ENCODE measurements around the gene NR3C2.

DNA sequence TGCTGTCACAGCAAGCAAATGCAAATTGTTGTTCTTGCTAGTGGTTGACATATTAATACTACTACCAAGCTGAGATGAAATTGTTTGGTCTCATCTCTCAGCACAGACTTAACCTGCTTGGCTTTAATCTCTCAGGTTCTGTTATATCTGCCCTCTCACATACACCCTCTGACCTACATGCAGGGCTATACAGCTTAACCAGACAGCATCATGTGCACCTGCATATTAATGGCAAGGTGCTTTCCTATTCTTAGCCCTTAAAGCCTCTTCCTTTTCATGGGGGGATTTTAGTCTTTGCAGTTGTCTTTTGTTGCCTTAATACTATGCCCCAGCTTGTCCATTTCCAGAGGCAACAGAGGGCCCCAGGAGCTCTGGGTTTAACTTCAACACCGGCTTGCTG lies 114.5 kb downstream of the NR3C2 start:
- TF ChIP-seq, protein P1, sequence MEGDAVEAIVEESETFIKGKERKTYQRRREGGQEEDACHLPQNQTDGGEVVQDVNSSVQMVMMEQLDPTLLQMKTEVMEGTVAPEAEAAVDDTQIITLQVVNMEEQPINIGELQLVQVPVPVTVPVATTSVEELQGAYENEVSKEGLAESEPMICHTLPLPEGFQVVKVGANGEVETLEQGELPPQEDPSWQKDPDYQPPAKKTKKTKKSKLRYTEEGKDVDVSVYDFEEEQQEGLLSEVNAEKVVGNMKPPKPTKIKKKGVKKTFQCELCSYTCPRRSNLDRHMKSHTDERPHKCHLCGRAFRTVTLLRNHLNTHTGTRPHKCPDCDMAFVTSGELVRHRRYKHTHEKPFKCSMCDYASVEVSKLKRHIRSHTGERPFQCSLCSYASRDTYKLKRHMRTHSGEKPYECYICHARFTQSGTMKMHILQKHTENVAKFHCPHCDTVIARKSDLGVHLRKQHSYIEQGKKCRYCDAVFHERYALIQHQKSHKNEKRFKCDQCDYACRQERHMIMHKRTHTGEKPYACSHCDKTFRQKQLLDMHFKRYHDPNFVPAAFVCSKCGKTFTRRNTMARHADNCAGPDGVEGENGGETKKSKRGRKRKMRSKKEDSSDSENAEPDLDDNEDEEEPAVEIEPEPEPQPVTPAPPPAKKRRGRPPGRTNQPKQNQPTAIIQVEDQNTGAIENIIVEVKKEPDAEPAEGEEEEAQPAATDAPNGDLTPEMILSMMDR (IDR thresholded peaks at IDR 0.05; ENCODE audit: low read depth, low read length, missing input control), result no peak
- TF ChIP-seq RAD21 (IDR thresholded peaks at IDR 0.05) (no peak), TAF1 (conservative IDR thresholded peaks at IDR 0.05) (no peak), FOXA1 (IDR thresholded peaks at IDR 0.05) (no peak), SP1 (IDR thresholded peaks at IDR 0.05) (no peak), YY1 (IDR thresholded peaks at IDR 0.05) (no peak), GABPA (IDR thresholded peaks at IDR 0.05 in 1 of 2, conservative IDR thresholded peaks at IDR 0.05 in 1 of 2) (no peak)
- TF ChIP-seq, protein P2, sequence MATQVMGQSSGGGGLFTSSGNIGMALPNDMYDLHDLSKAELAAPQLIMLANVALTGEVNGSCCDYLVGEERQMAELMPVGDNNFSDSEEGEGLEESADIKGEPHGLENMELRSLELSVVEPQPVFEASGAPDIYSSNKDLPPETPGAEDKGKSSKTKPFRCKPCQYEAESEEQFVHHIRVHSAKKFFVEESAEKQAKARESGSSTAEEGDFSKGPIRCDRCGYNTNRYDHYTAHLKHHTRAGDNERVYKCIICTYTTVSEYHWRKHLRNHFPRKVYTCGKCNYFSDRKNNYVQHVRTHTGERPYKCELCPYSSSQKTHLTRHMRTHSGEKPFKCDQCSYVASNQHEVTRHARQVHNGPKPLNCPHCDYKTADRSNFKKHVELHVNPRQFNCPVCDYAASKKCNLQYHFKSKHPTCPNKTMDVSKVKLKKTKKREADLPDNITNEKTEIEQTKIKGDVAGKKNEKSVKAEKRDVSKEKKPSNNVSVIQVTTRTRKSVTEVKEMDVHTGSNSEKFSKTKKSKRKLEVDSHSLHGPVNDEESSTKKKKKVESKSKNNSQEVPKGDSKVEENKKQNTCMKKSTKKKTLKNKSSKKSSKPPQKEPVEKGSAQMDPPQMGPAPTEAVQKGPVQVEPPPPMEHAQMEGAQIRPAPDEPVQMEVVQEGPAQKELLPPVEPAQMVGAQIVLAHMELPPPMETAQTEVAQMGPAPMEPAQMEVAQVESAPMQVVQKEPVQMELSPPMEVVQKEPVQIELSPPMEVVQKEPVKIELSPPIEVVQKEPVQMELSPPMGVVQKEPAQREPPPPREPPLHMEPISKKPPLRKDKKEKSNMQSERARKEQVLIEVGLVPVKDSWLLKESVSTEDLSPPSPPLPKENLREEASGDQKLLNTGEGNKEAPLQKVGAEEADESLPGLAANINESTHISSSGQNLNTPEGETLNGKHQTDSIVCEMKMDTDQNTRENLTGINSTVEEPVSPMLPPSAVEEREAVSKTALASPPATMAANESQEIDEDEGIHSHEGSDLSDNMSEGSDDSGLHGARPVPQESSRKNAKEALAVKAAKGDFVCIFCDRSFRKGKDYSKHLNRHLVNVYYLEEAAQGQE (IDR thresholded peaks at IDR 0.05), result no peak
- TF ChIP-seq, protein P3, sequence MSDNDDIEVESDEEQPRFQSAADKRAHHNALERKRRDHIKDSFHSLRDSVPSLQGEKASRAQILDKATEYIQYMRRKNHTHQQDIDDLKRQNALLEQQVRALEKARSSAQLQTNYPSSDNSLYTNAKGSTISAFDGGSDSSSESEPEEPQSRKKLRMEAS (IDR thresholded peaks at IDR 0.05), result no peak
